Iris pigment epithelial cell (primary cell): ENCODE data around the gene ABCB1.

Source experiments
- DNase-seq: peaks from one replicate; pipeline ENCODE4 v3.0.0-alpha.2; 2011; ENCODE audit warnings: low read depth

Gene ABCB1

GRCh38 chr7:87513735-87514335 is 86.8 kb downstream of the ABCB1 start:
- no peak for DNase-seq

- DNase-seq = no peak
Observed at GRCh38 chr7:87512906-87513305, 87.8 kb downstream of the ABCB1 start.

GRCh38 chr7:87511510-87511909 is 89.2 kb downstream of the ABCB1 start:
- DNase-seq = no peak

- no peak for DNase-seq
Observed at GRCh38 chr7:87510411-87510875, 90.2 kb downstream of the ABCB1 start.

GRCh38 chr7:87507446-87507845 is 93.2 kb downstream of the ABCB1 start:
- DNase-seq = no peak

GRCh38 chr7:87506246-87507180 is 94.2 kb downstream of the ABCB1 start:
- DNase-seq = peak; percentile 40

- DNase-seq = no peak
Observed at GRCh38 chr7:87505557-87506245, 95.0 kb downstream of the ABCB1 start.

- DNase-seq = peak; percentile 32
Observed at GRCh38 chr7:87505122-87505521, 95.6 kb downstream of the ABCB1 start.

- no peak for DNase-seq
Observed at GRCh38 chr7:87499494-87499893, 101.2 kb downstream of the ABCB1 start.

- DNase-seq = no peak
Observed at GRCh38 chr7:87498893-87499292, 101.8 kb downstream of the ABCB1 start.

- DNase-seq = no peak
Observed at GRCh38 chr7:87497482-87497881, 103.2 kb downstream of the ABCB1 start.

- no peak for DNase-seq
Observed at GRCh38 chr7:87495366-87495765, 105.3 kb downstream of the ABCB1 start.

- no peak for DNase-seq
Observed at GRCh38 chr7:87494454-87494853, 106.2 kb downstream of the ABCB1 start.

- DNase-seq = no peak
Observed at GRCh38 chr7:87483131-87483530, 117.6 kb downstream of the ABCB1 start.

- no peak for DNase-seq
Observed at GRCh38 chr7:87482115-87482514, 118.6 kb downstream of the ABCB1 start.

GRCh38 chr7:87480386-87480785 is 120.3 kb downstream of the ABCB1 start:
- peak; percentile 55 for DNase-seq

GRCh38 chr7:87479951-87480350 is 120.7 kb downstream of the ABCB1 start:
- DNase-seq = peak; percentile 6

GRCh38 chr7:87476179-87476557 is 124.5 kb downstream of the ABCB1 start:
- DNase-seq = no peak

- no peak for DNase-seq
Observed at GRCh38 chr7:87475359-87476178, 125.1 kb downstream of the ABCB1 start, which contains the start of gene ABCB4. TSS of gene ABCB4 (minus strand) at chr7:87475680. CDS start at chr7:87475465, 215 bp downstream.

- DNase-seq = peak; percentile 38
Observed at GRCh38 chr7:87474533-87475358, 125.9 kb downstream of the ABCB1 start.

- DNase-seq = no peak
Observed at GRCh38 chr7:87473986-87474385, 126.7 kb downstream of the ABCB1 start.
